Nucleus accumbens (tissue), 56 donors: Measurements from ENCODE around the gene TRAPPC2L.

Source experiments
- DNase-seq, 56 donors: peaks; one replicate each; lab custom pipeline; 2025; lab: John Stamatoyannopoulos, UW

TRAPPC2L gene

DNA sequence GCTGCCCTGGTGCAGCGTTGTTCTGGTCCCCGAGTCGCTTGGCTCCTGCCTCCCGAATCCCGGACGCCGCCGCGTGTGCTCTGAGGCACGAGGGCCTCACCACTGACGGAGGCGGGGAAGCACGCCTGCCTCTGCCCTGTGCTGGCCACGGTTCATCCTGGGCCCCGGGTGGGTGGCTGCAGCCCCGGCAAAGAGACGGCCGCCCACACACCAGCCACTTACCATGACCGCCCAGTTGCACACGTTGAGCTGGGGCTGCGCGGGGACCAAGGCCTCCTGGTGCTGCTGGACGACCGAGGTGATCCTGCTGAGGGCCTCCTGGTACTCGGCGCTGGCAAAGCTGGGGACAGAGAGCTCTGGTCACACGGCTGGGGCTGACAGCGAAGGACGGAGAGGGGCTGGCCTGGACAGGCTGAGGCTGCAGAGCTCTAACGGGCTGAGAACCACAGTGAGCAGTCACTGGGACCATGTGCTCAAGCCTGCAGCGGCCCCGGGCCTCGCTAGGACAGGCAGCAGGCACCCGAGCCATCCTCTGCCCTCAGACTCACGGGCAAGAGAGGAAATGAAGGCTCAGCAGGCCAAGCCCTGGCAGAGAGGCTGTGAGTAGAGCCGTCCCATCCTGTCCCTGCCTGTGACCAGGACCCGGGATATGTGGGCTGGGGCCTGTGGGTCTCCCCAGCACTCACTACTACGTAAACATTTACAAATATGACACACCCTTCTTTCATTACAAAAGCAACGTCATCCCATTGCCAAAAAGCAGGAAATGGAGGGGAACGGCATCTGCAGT lies 38.9 kb upstream of the TRAPPC2L start:
- DNase-seq, result no peak

DNA sequence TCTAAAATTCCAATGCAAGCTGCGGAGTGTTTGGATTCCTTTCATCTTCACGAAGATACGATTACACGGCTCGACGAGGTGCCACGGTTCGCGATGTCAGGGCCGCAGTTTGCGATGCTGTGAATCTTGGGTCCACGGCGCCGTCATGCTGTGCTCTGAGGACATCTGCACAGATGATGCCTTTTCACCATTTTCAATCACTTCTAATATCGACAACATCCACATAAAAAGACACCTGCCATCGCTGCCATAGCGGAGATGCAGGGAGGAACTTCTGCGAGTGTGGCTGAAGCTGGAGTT lies 38.4 kb upstream of the TRAPPC2L start:
- no peak for DNase-seq

DNA sequence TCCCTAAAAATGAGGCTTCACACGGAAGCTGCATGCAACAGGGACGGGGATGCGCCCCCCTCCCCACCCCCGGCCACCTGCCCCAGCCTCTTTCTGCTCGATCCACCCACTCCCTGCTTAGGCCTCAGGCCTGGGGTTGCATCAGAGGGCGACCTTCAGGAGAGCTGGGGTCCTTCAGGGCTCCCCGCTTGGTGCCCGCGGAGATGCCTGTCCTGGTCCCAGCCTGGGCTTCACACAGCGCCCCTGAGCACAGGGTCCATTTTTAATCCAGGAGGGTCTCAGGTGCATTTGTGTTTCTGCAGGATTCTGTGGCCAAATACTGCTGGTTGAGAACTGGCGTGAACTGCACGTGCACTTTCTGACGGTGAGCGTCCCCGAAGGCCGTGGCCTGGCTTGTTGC lies 37.8 kb upstream of the TRAPPC2L start:
- DNase-seq, result no peak

DNA sequence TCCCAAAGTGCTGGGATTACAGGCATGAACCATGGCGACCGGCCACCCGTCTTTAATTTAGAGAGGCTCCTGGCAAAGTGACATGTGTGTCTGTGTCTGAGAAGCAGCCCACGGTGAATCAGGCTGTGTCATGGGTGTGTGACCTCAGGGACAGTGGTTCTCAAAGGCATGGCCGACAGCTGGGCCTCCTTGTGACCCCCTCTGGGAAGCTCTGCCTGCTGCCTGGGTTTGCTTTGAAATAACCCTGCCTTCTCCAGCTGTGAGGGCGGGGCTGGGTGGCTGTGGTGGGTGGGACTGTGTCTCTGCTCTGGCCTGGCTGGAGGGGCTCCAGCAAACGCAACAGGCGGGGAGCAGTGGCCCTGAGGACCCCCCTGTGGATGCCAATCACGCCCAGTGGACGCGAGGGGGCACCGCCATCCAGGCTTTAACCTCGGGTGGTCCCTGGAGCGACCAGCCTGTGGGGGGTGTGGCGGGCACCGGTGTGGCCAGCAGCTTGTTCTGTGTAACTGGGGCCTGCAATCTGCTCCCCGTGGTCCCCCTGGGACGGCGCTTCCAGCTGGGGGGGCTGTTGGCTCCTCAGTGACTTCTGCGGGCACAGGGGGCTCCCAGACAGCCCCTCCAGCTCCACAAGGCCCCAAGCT lies 36.4 kb upstream of the TRAPPC2L start:
- no peak for DNase-seq

DNA sequence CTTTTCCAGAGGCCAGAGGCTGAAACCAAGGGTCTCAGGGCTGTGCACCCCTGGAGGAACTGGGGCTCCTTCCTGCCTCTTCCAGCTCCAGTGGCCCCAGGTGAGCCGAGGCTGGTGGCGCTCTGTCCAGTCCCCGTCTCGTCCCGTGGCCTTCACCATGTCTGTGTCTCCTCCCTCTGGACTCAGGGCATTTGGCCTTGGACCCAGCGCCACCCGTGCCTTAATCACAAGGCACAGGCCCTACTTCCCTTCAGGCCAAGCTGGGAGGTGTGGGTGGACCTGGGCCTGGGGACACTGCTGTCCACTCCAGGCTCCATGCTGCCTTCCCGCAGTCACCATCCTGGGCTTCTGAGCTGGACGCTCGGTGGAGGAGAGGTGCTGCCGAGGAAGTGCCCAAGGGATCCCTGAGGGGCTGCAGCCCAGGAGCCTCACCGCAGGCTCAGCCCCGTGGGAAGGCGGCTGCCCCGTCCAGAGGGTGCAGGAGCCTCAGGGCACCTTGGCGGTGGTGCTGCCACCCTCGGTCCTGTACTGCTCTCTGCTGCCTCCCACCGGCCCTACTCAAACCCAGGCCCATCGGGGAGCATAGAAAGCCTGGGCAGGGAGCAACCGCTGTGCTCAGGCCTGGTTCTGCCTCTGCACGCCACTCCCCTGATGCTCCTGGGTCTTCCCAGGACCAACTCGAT lies 35.6 kb upstream of the TRAPPC2L start:
- no peak for DNase-seq

DNA sequence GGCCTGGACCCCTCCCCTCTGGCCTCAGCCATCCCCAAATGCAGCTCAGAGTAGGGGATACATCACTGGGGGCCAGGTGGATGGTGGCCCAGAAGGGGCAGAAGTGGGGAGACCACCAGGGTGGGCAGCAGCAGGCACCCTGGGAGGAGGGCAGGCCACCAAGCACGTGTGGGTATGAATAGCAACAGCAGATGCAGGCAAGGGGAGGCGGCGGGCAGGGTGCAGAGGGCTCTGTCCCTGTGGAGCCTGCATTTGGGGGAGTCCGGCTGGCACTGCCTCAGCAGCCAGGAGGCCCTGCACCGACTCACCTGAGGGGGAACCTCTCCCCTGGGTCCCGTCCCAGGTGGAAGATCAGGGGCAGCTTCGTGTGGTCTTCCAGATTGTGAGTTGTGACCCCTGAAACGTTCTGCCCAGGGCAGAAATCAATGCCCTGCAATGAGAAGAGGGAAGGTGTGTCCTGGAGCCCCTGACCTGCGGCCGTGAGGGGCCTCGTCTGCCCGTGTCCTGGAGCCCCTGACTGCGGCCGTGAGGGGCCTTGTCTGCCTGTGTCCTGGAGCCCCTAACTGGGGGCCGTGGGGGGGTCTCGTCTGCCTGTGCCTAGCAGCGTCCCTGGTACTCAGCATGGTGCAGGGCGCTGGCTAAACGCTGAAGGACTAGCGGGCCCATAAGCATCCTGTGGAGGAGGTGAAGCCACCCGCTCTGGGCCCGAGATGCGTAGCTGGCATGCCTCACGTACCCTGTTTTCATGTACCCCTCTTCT lies 34.5 kb upstream of the TRAPPC2L start:
- DNase-seq, result no peak

DNA sequence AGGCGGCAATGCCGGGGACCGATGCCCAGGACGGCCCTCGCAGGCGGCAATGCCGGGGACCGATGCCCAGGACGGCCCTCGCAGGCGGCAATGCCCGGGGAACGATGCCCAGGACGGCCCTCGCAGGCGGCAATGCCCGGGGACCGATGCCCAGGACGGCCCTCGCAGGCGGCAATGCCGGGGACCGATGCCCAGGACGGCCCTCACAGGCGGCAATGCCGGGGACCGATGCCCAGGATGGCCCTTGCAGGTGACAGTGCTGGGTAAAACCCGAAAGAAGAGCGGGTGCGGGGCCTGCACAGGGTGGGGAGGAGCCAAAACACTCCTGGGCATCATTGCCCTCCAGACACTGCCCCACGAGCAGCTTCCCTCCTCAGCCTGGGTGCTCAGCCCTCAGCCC lies 33.3 kb upstream of the TRAPPC2L start:
- DNase-seq, result peak in 1 of 56 donors; percentile 45

DNA sequence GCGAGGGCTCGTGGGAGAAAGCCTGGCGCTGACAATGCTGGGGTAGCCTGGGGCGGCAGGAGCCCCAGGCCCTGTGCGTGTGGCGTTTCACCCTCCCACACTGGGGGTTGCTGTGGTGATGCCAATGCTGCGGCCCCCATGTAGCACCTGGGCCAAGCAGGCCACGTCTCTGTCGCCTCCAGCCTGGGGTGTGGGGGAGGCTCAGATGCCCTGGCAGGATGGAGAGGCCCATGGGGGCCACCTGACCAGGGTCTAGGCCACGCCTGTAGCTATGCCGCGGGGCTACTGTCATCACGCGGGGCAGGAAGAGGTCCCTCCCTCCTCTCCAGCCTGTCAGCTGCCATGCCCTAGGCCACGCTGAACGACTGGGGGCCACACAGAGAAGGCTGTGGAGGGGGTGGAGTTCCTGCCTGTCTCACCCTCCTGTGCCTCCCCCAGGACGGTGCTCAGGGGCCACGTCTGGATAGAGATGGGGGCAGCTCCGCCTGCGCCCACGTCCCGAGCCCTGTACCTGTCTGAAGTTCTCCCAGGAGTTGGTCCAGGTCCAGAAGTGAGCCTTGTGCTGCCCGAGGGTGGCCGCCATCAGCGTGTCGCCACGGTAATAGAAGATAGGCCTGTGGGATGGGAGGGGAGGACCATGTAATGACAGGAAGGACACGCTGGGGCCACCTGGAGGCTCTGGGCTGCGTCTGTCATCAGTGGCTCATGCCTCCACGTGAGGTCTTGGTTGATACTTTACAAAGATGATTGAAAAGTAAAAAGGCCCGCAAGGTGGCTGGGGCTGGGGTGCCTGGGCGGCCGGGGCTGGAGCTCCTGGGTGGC lies 32.5 kb upstream of the TRAPPC2L start:
- no peak for DNase-seq

DNA sequence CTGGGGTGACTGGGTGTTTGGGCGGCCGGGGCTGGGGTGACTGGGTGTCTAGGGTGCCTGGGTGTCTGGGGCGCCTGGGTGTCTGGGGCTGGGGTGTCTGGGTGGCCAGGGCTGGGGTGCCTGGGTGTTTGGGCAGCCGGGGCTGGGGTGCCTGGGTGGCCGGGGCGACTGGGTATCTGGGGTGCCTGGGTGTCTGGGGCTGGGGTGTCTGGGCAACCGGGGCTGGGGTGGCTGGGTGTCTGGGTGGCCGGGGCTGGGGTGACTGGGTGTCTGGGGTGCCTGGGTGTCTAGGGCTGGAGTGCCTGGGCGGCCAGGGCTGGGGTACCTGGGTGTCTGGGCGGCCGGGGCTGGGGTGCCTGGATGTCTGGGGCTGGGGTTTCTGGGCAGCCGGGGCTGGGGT lies 31.8 kb upstream of the TRAPPC2L start:
- DNase-seq, result no peak

DNA sequence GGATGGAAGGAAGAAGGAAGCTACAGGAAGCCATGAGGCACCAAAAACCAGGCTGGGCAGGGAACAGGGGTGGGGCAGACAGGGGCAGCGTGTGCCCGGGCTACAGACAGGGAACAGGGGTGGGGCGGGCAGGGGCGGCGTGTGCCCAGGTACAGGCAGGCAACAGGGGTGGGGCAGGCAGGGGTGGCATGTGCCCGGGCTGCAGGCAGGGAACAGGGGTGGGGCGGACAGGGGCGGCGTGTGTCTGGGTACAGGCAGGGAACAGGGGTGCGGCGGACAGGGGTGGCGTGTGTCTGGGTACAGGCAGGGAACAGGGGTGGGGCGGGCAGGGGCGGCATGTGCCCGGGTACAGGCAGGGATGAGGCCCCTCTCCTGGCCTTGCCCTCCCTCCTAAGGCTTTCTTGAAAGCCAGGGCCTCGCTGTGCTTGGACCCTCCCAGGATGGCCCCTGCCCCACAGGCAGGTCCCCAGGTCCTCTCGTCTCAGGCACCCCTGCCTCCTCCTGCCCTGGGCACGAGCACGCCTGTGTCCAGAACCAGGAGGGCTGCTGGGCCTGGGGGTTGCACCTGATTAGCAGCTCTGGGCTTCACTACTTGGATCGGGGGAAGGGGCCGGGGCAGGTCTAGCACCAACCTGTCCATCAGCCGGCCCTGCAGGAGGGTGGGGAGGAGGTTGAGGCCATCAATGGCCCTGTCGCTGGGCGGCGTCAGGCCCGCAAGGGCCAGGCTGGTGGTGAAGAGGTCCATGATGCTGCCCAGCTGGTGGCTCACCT lies 30.7 kb upstream of the TRAPPC2L start:
- peak in 19 of 56 donors; percentile 7 to 78 (median 32) for DNase-seq

DNA sequence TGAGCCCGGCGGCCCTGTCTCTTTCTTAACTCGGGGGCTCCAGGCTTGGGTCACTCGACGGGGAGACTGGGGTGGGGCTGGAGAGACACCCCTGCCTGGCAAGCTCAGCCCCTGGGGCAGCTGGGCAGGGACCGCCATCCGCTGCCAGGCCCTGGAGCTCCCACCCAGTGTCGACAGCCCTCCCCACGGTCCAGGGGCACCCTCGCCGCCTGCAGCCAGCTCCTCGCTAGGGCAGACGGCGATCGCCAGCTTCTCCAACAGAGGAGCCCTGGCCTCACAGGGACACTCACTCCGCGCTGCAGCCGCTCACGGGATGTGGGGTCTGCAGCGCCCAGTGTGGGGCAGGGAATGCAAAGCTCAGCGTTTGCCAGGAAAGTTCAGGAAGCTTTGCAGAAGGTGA lies 29.2 kb upstream of the TRAPPC2L start:
- no peak for DNase-seq

DNA sequence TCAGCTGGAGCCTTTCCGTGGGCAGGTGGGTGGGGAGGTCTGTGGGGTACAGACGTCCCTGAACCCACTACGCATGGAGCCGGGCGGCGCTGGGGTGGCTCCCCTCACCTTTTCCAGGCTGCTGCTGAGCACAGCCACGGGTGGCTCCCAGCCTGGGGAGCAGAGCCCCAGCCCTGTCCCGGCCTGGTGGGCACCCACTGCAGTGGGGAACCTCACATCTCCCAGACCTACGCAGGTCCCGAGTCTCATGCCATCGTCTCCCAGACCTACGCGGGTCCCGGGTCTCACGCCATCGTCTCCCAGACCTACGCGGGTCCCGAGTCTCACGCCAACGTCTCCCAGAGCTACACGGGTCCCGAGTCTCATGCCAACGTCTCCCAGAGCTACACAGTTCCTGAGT lies 28.2 kb upstream of the TRAPPC2L start:
- peak in 7 of 56 donors; percentile 7 to 59 (median 23) for DNase-seq

DNA sequence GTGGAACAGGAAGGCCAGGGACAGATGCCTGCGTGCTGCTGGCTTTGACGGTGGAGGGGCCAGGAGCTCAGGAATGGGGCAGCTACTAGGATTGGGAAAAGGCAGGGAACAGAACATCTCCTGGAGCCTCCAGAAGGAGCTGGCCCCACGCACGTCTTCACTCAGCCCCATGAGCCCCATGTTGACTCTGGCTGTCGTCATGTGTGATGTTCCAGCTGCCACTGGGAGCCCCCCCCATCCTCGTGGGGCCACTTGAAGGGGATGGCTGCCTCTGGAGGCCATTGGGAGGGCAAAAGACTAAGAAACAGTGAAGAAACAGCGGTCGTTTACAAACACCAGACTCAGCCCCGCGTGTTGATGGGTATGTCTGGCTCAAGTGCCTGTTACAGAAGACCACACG lies 26.7 kb upstream of the TRAPPC2L start:
- no peak for DNase-seq

DNA sequence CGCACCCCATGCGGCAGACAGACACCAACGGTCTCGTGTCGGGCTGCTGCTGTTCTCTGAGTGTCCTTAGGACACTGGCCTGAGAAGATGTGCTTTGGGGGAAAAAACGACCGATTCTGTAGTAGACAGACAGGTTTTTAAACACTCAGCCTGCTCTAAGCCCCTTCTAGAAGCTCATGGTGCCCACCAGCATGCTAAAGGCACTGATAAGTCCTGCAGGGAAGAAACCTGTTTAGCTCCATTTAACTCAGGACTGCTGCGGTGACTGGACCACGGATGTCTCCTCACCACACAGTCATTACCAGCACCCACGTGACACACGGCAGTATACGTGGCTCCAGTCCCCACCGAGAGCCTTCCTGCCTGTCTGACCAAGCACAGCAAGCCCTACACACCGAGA lies 26.1 kb upstream of the TRAPPC2L start:
- no peak for DNase-seq

DNA sequence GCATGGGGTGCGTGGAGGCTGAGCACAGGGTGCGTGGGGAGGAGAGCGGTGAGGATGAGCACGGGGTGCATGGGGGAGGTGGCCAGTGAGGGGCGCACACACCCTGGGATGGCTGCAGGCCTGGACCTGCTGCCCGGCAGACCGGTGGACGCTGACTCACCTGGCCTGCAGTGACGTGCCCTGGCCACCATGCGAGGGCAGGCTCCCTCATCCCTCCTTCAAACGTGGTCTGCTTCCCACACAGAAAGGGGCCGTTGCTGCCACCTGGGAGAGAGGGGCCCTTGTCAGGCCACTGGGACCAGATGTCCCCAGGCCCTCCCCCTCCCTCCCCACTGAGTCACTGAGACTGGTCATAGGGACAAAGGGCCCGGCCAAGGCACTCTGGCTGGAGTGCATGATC lies 25.1 kb upstream of the TRAPPC2L start:
- DNase-seq, result no peak

DNA sequence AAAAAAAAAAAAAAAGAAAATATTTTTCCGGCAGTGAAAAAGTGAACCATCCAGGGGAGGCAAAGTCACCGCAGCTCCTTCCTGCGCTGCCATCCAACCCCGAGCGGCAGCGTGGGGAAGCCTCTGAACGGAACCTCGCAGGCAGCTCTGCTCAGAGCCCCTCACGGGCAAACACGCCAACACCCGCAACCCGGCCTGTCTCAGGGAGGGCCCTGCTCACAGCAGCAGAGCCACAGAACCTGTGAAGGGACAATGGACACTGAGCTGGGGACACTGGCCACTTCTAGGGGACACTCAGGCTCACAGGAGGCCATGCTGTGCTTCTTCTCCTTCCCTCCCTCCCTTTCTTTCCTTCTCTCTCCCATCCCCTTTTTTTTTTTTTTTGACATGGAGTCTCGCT lies 23.8 kb upstream of the TRAPPC2L start:
- no peak for DNase-seq

DNA sequence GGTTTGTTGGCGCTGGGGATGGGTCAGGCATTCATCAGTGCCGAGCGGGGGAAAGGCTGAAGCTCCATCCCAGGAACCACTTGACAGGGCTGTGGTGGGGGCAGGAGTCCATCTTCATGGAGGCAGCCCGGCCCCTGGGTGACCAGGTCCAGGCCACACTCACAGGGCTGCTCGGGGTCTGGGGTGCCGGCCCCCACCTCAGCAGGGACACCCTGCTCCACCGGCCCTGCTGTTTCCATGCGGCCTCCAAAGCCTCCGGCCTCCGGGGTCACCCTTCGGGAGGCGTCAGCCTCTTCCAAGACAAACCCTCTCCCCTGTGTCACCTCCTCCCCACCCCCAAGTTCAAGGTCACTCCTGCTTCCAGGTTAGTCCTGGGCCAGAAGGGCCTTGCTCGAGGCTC lies 22.3 kb upstream of the TRAPPC2L start:
- DNase-seq, result no peak

DNA sequence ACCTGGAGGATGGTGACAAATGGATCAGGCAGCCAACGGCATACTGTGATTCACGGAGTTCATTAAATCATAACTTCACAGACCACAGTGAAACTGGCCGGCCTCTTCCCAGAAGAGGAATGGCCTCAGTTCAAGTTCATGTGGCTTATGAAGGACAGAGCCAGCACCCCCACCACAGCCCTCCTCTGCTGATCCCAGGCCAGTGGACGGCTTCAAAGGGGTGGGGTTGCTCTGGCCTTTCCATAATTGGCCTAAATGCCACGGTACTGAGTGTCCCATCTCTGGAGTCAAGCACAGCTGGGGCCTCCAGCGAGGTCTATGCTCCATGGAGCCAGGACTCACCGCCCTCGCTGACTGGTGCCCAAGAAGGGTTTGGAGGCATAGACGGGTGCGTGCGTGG lies 21.5 kb upstream of the TRAPPC2L start:
- DNase-seq, result no peak

DNA sequence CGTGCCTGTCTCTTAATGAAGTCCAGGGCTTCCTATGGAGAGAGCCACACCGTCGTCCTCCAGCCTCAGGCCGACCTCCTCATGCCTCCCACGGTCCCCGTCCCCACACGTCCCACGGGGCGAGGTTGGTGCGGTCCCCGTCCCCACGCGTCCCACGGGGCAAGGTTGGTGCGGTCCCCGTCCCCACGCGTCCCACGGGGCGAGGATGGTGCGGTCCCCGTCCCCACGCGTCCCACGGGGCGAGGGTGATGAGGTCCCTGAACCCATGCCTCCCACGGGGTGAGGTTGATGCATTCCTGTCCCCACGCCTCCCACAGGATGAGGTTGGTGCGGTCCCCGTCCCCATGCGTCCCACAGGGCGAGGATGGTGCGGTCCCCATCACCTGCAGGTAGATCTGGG lies 21.1 kb upstream of the TRAPPC2L start:
- DNase-seq, result no peak

DNA sequence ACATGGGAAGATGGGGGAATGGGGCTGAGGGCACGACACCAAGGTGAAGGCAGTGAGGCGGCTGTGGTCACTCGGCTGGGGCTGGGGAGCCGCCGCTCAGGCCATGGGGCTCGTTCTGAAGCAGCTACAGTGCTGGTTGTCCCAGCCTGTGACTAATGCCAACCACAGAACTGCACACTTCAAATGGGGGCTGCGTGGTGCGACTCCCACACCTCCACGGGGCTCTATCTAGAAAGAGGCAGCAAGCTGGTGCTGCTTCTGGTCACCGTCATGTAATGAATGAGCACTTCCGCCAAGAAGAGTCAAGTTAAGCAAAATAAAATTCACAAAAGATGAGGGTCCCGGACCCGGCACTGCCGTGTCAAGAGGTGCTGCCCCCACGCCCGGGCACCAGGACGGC lies 20.1 kb upstream of the TRAPPC2L start:
- no peak for DNase-seq
